Left lung (tissue), 10 donors: Measurements from ENCODE around the gene DNAJB6. TPM values are rescaled to one million over a fixed set of nuclear protein-coding genes. Genes with fewer than 3 reads are reported as not detected.

Experiments used
- ATAC-seq: fragments of 200-7000 bp; cut with Tn5 transposase; one replicate; pipeline ENCODE4 v1.9.1; 2020; ENCODE audit warnings: moderate library complexity
- DNase-seq, 4 donors: peaks; one replicate each; pipeline ENCODE4 v3.0.0-alpha.2; 2013 to 2020
- H3K27ac ChIP-seq, 2 donors: fragments of 200-600 bp; sonication (generic) in 1 of 2; one replicate each; pipeline versions ENCODE4 v1.5.0 to v1.8.0; 2020 to 2021
- H3K27me3 ChIP-seq, 2 donors: fragments of 200-600 bp; sonication (generic) in 1 of 2; one replicate each; pipeline versions ENCODE4 v1.5.0 to v1.8.0; 2020 to 2021
- H3K36me3 ChIP-seq, 2 donors: fragments of 200-600 bp; sonication (generic) in 1 of 2; one replicate each; pipeline versions ENCODE4 v1.5.0 to v1.8.0; 2020 to 2021
- H3K4me1 ChIP-seq, 2 donors: fragments of 200-600 bp; one replicate each; pipeline ENCODE4 v1.8.0; 2021
- H3K4me3 ChIP-seq, 2 donors: fragments of 200-600 bp; sonication (generic) in 1 of 2; one replicate each; pipeline versions ENCODE4 v1.5.0 to v1.8.0; 2020 to 2021; ENCODE audit warnings: mild to moderate bottlenecking in 1 of 2
- H3K9me3 ChIP-seq, 2 donors: fragments of 200-600 bp; sonication (generic) in 1 of 2; one replicate each; pipeline versions ENCODE4 v1.5.0 to v1.8.0; 2020 to 2021
- intact Hi-C, 2 donors: fragments of 100-400 bp; cut with DNase I; formaldehyde crosslinking; loops; one replicate each; pipeline versions ENCODE4 v1.11.2 to v1.14.2; 2022
- polyA plus RNA-seq, 6 donors: library from polyadenylated mRNA; unstranded; fragments of 120-200 nt; gene quantifications; one replicate each; pipeline ENCODE4 v1.2.1, GENCODE V29; 2013; ENCODE audit not compliant: insufficient read length in 6 of 6
- total RNA-seq, 2 donors: library from RNA; stranded (reverse); fragmentation: NEBNext Ultra II Directional; extraction: Animal tissue kit (Norgen Biotek cat#: 25700); gene quantifications; one replicate each; pipeline ENCODE4 v1.2.1, GENCODE V29; 2021
- TF ChIP-seq, protein P1 (sequence below), 2 donors: fragments of 200-600 bp; sonication (generic) in 1 of 2; IDR thresholded peaks; one replicate each; pipeline versions ENCODE4 v1.5.0 to v1.8.0; 2021; ENCODE audit warnings: antibody characterized with exemption in 2 of 2
- donor health status: DM: no; HTN: yes; CAD: no.
- donor health status: DM: no; HTN: no; CAD: no.

The DNAJB6 gene
- total and polyA plus RNA-seq, 8 donors: 76.6 to 150 (median 131) TPM

DNA sequence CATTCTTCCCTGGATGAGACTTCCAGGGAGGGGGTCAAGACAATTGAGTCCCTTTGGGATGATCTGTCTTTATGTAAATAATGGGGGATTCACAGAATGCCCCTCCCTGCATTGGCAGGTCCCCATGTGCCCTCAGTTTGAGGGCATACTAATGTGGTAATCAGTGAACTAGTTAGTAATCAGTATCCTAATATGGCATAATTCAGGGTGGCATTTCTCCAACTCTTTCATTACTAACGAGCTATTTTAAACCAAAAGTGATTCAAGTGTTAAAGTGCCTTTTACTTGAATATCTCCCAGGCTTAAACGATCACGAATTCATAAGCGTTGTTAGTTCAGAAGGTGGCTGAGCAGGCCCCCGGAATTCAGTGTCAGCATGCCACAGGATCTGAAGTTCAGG, 1.6 kb upstream of the DNAJB6 start:
- Histone ChIP-seq H3K9me3 (no peaks in the 10 kb centered on the region), H3K4me3 (no peak overlapping the region), H3K27me3 (no peaks in the 10 kb centered on the region), H3K27ac (no peak overlapping the region), H3K4me1 (peaks cover 13 to 30% of the 10 kb centered on the region in 2 donors), H3K36me3 (no peaks in the 10 kb centered on the region)
- no peak for DNase-seq
- TF ChIP-seq, protein P1, sequence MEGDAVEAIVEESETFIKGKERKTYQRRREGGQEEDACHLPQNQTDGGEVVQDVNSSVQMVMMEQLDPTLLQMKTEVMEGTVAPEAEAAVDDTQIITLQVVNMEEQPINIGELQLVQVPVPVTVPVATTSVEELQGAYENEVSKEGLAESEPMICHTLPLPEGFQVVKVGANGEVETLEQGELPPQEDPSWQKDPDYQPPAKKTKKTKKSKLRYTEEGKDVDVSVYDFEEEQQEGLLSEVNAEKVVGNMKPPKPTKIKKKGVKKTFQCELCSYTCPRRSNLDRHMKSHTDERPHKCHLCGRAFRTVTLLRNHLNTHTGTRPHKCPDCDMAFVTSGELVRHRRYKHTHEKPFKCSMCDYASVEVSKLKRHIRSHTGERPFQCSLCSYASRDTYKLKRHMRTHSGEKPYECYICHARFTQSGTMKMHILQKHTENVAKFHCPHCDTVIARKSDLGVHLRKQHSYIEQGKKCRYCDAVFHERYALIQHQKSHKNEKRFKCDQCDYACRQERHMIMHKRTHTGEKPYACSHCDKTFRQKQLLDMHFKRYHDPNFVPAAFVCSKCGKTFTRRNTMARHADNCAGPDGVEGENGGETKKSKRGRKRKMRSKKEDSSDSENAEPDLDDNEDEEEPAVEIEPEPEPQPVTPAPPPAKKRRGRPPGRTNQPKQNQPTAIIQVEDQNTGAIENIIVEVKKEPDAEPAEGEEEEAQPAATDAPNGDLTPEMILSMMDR (IDR thresholded peaks at IDR 0.05): no peak
- intact Hi-C loops: no loop called here
- ATAC-seq: no peak

DNA sequence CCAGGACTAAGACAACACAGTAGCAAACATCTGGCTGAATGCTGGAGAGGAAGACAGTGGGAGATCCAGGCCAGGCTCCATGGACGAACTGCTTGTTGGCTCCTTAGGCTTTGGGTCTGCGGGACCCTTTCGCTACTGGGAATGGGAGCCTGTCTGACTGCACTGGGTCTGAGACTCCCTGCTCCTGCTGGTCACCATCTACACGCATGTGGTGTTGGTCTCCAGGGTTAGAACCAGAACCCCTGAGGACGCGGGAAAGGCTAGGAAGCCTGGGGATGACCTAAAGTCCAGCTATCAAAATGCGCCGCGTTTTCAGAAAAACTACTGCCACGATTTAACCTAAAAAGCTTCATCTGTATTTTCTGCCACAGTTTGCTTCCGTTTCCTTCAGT, 817 bp upstream of the DNAJB6 start:
- DNase-seq (no peak), ATAC-seq (no peak)
- intact Hi-C loops: no loop called here
- peak overlapping the region; percentile 66 to 77 for H3K4me3 ChIP-seq
- H3K36me3 ChIP-seq: no peaks in the 10 kb centered on the region
- no peaks in the 10 kb centered on the region for H3K9me3 ChIP-seq
- no peaks in the 10 kb centered on the region for H3K27me3 ChIP-seq
- H3K27ac ChIP-seq: peak overlapping the region; percentile 97 to 98
- H3K4me1 ChIP-seq: peaks cover 17 to 37% of the 10 kb centered on the region in 2 donors
- TF ChIP-seq, protein P1 (IDR thresholded peaks at IDR 0.05): no peak

DNA sequence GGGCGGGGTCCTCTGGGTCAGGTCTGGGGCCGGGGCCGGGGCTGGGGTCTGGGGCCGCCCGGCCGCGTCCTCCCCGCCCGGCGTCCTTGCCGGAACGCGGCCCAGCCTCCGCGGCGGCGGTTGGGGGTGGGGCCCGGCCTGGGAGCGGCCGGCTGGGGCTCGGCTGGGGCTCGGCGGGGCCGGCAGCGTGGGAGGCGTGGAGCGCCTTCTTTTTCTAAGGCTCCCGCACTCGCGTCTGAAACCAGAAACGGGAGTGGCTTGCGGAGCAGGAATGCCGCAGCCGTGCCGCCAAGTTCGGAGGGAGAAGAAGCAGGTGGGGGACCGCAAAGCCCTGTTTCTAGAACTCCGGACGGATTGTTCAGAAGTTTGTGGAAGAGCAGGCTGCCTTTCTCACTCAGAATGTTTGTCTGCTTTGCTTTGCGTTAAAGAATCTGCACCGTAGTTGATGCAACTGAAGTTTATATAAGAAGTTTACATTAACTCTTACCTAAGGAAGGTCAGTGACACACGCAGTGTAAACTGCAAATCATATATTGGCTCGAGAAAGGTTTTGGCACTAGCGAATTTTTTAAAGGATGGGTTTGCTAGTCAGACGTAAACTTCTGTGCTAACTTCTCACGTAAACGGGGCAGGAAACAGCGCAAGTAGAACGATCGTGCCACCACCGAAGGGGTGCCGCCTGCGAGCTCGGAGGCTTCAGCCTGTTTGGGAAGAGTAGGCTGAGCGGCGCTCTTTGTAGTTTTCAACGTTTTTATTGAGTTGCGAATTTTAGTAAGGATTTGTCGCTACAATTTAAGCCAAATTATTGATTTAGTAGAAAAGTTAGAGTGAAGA, 729 bp downstream of the DNAJB6 start:
- peak; percentile 79 for ATAC-seq
- TF ChIP-seq, protein P1 (IDR thresholded peaks at IDR 0.05): no peak
- peak overlapping the region; percentile 66 to 77 for H3K4me3 ChIP-seq
- H3K4me1 ChIP-seq: peaks cover 17 to 53% of the 10 kb centered on the region in 2 donors
- no peaks in the 10 kb centered on the region for H3K36me3 ChIP-seq
- no peaks in the 10 kb centered on the region for H3K27me3 ChIP-seq
- no peaks in the 10 kb centered on the region for H3K9me3 ChIP-seq
- peak overlapping the region; percentile 97 to 98 for H3K27ac ChIP-seq
- intact Hi-C loops: no loop called here
- peak in 3 of 4 donors; percentile 52 to 94 (median 66) for DNase-seq

DNA sequence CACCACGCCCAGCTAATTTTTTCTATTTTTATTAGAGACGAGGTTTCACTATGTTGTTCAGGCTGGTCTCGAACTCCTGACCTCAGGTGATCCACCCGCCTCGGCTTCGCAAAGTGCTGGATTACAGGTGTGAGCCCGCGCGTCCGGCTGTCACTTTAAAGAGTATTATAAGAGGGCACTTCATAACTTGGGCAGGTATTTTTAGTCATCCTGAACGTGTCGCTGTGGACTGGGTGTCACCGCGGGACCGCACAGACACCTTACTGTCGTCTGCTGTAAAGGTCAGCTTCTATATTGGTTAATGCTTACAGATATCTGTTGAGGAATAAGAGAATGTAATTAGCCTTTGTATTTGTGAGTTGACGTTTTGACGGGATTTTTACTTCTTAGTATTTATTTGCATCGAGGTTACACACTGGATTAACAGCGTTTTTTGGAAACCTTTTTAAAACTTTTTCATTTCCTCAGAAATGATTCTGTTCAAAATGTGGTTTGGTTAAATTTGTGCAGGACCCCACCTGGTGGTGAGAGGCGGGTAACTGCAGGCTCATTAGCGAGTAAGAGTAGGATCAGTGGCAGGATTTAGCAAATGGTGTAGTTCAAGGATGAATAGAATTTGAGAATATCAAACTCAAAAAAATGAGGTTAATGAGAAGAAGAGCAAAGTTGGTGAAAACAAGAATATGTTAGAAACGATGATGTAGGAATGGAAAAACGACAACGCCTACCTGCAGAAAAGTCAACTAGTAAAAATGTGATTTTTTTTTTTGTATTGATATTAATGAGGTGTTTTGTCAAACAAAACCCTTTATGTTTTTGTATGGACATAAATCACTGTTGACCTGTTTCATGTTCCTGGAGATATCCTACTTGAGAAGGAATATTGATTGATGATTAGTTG, 3.2 kb downstream of the DNAJB6 start:
- peaks cover 17 to 73% of the 10 kb centered on the region in 2 donors for H3K4me1 ChIP-seq
- no peak overlapping the region for H3K4me3 ChIP-seq
- no peaks in the 10 kb centered on the region for H3K36me3 ChIP-seq
- no peaks in the 10 kb centered on the region for H3K9me3 ChIP-seq
- intact Hi-C loops: no loop called here
- no peaks in the 10 kb centered on the region for H3K27me3 ChIP-seq
- H3K27ac ChIP-seq: no peak overlapping the region
- ATAC-seq (peak; percentile 32), DNase-seq (peak in 2 of 4 donors; percentile 47 to 71)
- TF ChIP-seq, protein P1 (IDR thresholded peaks at IDR 0.05): peak; percentile 85 to 88
